Measurements from ENCODE around the gene OR8G1.

DNA sequence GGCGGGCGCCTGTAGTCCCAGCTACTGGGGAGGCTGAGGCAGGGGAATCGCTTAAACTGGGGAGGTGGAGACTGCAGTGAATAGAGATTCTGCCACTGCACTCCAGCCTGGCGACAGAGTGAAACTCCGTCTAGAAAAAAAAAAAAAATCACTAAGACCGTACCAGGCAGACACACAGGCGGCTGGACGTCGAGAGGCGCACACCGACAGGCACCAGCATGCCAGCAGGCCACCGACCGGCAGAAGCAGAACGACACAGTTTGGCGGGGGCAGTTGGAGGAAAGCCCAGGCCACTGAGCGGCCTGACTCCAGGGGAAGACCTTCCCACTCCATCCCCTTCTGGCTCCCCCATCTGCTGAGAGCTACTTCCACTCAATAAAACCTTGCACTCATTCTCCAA is 40.2 kb upstream of the OR8G1 start:
- TF ChIP-seq CTCF (conservative IDR thresholded peaks at IDR 0.05; ENCODE audit: low read depth, low read length): no peak
- TF ChIP-seq EZH2 (IDR thresholded peaks at IDR 0.05; ENCODE audit: low read length, unreplicated experiment): no peak
